Panc1 (cell line): ENCODE results near the gene CFAP43. TPM values are rescaled to one million over a fixed set of nuclear protein-coding genes. Genes with fewer than 3 reads are reported as not detected.

Experiments used
- ATAC-seq: fragments of 200-7000 bp; cut with Tn5 transposase; 2 replicates; pipeline ENCODE4 v1.9.1; 2020; ENCODE audit warnings: mild to moderate bottlenecking, moderate library complexity
- BruUV-seq: library from RNA; stranded (reverse); fragments of 400-500 nt; replicated peaks from 2 replicates; lab custom pipeline; 2021; lab: Mats Ljungman, UMichigan
- CTCF ChIA-PET: fragments of 300-600 bp; sonication (Branson Sonifier 250); formaldehyde crosslinking; loops from one replicate; lab custom pipeline; 2022; ENCODE audit warnings: antibody characterized with exemption; lab: Charles Lee
- POLR2A ChIA-PET: fragments of 300-600 bp; sonication (Branson Sonifier 250); formaldehyde crosslinking; loops from one replicate; lab custom pipeline; 2022; ENCODE audit warnings: antibody characterized with exemption; lab: Charles Lee
- DNase-seq: peaks from one replicate; pipeline ENCODE4 v3.0.0-alpha.2; 2010; ENCODE audit warnings: low read depth, low spot score
- H3K27ac ChIP-seq: 2 replicates; pipeline ENCODE4 v1.5.1; 2011; ENCODE audit warnings: mild to moderate bottlenecking, low read length, inconsistent platforms
- H3K27me3 ChIP-seq: fragments of 200-500 bp; sonication (Bioruptor generic); 2 replicates; pipeline ENCODE4 v1.6.0; 2014; ENCODE audit warnings: low read length, inconsistent platforms; ENCODE audit not compliant: control insufficient read depth, insufficient read depth
- H3K36me3 ChIP-seq: fragments of 200-500 bp; sonication (Bioruptor generic); 2 replicates; pipeline ENCODE4 v1.5.1; 2014; ENCODE audit warnings: inconsistent platforms, mild to moderate bottlenecking, low read length, moderate library complexity; ENCODE audit not compliant: control insufficient read depth, insufficient read depth
- H3K4me1 ChIP-seq: 2 replicates; pipeline ENCODE4 v1.5.1; 2011; ENCODE audit warnings: inconsistent platforms, mild to moderate bottlenecking, low read length, moderate library complexity; ENCODE audit not compliant: control insufficient read depth, insufficient read depth
- H3K4me3 ChIP-seq, 2 experiments: 2 replicates each; pipeline ENCODE4 v1.5.1; 2011 to 2012; ENCODE audit warnings: low read depth in 2 of 2, low read length in 2 of 2, mild to moderate bottlenecking in 2 of 2, inconsistent platforms in 1 of 2, moderate library complexity in 1 of 2
- H3K9me3 ChIP-seq: fragments of 200-500 bp; sonication (Bioruptor generic); 2 replicates; pipeline ENCODE4 v1.5.1; 2014; ENCODE audit warnings: low read depth, mild to moderate bottlenecking, inconsistent platforms, low read length, moderate library complexity; ENCODE audit not compliant: control insufficient read depth, insufficient read depth
- POLR2AphosphoS5 ChIP-seq: IDR thresholded peaks from 2 replicates; pipeline ENCODE4 v1.6.1; 2012; ENCODE audit warnings: mild to moderate bottlenecking, low read depth, low read length, moderate library complexity
- SIN3A ChIP-seq: IDR thresholded peaks from 2 replicates; pipeline ENCODE4 v1.6.1; 2012; ENCODE audit warnings: low read depth, mild to moderate bottlenecking, low read length, moderate library complexity, borderline replicate concordance; ENCODE audit not compliant: insufficient read depth
- TCF7L2 ChIP-seq: IDR thresholded peaks from 2 replicates; pipeline ENCODE4 v1.6.1; 2011; ENCODE audit warnings: mild to moderate bottlenecking, low read depth, low read length, inconsistent platforms
- in situ Hi-C: cut with HindIII; loops from 2 replicates; pipeline ENCODE4 v1.10.0; 2016; ENCODE audit warnings: low sequenced_read_pairs, low pct_unique_long_range_greater_than_20kb
- intact Hi-C: fragments of 100-400 bp; cut with micrococcal nuclease; formaldehyde crosslinking; loops from one replicate; pipeline ENCODE4 v1.10.0; 2022; ENCODE audit not compliant: unreplicated experiment
- total RNA-seq: library from RNA; stranded (reverse); gene quantifications from one replicate; pipeline ENCODE4 v1.2.1, GENCODE V29; 2021; ENCODE audit not compliant: unreplicated experiment
- TF ChIP-seq, protein P1 (sequence below), 2 experiments: IDR thresholded peaks; 2 replicates each; pipeline ENCODE4 v1.6.1; 2011 to 2012; ENCODE audit warnings: low read depth in 2 of 2, control low read depth in 1 of 2, low read length in 1 of 2, mild to moderate bottlenecking in 1 of 2, moderate library complexity in 1 of 2; ENCODE audit not compliant: insufficient read depth in 1 of 2
- TF ChIP-seq, protein P2 (sequence below): fragments of 450-650 bp; IDR thresholded peaks from 2 replicates; pipeline ENCODE4 v1.5.1; 2017; ENCODE audit warnings: mild to moderate bottlenecking

The CFAP43 gene
- total RNA-seq, 1 experiment from 2014 or later: 0.21 TPM

- TF ChIP-seq TCF7L2 (no peak), SIN3A (no peak), POLR2AphosphoS5 (no peak)
- TF ChIP-seq, protein P1, sequence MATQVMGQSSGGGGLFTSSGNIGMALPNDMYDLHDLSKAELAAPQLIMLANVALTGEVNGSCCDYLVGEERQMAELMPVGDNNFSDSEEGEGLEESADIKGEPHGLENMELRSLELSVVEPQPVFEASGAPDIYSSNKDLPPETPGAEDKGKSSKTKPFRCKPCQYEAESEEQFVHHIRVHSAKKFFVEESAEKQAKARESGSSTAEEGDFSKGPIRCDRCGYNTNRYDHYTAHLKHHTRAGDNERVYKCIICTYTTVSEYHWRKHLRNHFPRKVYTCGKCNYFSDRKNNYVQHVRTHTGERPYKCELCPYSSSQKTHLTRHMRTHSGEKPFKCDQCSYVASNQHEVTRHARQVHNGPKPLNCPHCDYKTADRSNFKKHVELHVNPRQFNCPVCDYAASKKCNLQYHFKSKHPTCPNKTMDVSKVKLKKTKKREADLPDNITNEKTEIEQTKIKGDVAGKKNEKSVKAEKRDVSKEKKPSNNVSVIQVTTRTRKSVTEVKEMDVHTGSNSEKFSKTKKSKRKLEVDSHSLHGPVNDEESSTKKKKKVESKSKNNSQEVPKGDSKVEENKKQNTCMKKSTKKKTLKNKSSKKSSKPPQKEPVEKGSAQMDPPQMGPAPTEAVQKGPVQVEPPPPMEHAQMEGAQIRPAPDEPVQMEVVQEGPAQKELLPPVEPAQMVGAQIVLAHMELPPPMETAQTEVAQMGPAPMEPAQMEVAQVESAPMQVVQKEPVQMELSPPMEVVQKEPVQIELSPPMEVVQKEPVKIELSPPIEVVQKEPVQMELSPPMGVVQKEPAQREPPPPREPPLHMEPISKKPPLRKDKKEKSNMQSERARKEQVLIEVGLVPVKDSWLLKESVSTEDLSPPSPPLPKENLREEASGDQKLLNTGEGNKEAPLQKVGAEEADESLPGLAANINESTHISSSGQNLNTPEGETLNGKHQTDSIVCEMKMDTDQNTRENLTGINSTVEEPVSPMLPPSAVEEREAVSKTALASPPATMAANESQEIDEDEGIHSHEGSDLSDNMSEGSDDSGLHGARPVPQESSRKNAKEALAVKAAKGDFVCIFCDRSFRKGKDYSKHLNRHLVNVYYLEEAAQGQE (IDR thresholded peaks at IDR 0.05; ENCODE audit: insufficient read depth in 1 of 2, low read depth in 2 of 2, low read length in 1 of 2): no peak
- TF ChIP-seq, protein P2, sequence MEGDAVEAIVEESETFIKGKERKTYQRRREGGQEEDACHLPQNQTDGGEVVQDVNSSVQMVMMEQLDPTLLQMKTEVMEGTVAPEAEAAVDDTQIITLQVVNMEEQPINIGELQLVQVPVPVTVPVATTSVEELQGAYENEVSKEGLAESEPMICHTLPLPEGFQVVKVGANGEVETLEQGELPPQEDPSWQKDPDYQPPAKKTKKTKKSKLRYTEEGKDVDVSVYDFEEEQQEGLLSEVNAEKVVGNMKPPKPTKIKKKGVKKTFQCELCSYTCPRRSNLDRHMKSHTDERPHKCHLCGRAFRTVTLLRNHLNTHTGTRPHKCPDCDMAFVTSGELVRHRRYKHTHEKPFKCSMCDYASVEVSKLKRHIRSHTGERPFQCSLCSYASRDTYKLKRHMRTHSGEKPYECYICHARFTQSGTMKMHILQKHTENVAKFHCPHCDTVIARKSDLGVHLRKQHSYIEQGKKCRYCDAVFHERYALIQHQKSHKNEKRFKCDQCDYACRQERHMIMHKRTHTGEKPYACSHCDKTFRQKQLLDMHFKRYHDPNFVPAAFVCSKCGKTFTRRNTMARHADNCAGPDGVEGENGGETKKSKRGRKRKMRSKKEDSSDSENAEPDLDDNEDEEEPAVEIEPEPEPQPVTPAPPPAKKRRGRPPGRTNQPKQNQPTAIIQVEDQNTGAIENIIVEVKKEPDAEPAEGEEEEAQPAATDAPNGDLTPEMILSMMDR: no peak
- H3K27ac ChIP-seq: no peak overlapping the region
- POLR2A ChIA-PET: no interaction called here
- no peak overlapping the region for H3K4me3 ChIP-seq
- CTCF ChIA-PET: interaction anchor here (0.6 kb wide), 1 partner anchor 185 kb away, joined by 3 read pairs; no protein-coding TSS in a partner anchor
- in situ Hi-C loops: no loop called here
- no TSS peak for BruUV-seq
- ATAC-seq (no peak), DNase-seq (no peak)
- peaks cover 9% of the 10 kb centered on the region for H3K4me1 ChIP-seq
- intact Hi-C loops: no loop called here
- no peaks in the 10 kb centered on the region for H3K27me3 ChIP-seq
- no peaks in the 10 kb centered on the region; the same call in 1 of the 2 replicates for H3K36me3 ChIP-seq
- H3K9me3 ChIP-seq: no peaks in the 10 kb centered on the region
These were observed 44.0 kb upstream of the CFAP43 start for GRCh38 chr10:104276192-104276591.

DNA sequence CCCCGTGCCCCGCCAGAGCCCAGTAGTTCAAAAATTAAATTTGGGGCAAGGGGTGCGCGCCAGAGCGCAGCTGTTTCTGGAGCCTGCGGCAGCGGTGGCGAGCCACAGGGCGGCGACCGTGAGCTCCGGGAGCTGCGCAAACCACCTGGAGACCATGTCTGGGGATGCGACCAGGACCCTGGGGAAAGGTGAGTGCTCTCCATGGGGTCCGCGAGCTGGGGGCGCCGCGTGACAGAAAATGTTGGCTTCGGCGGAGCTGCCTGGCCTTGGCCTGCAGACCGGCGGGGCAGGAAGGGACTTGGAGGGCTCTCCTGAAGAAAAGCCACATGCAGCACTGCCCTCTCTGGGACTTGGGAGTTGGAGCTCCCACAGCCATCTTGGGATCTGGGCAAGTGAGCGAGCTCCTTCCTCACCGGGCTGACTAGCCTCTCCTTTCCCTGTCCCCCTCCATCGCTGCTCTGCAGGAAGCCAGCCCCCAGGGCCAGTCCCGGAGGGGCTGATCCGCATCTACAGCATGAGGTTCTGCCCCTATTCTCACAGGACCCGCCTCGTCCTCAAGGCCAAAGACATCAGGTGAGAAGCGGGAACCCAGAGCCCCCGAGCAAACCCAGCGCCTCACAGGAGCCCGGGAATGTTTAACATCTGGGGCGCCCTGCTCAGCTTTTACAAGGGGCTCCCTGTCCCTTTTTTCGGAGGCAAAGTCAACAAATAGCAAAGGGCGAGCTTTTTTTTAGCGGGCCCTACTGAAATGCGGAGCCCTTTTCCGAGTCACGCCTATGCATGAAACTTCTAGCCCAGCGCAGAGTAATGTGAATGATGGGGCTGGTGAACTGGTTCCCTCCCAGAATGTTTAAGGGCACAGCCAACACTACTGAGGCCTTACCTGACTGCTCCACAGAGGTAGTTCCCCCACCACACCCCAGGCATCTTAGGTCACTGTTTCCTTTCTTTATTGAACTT, 42.9 kb upstream of the CFAP43 start:
- in situ Hi-C loops (no loop called here), intact Hi-C loops (loop anchor here (2.0 kb wide), 1 partner anchor 76 kb away; no protein-coding TSS in a partner anchor)
- Histone ChIP-seq H3K27me3 (no peaks in the 10 kb centered on the region), H3K36me3 (no peaks in the 10 kb centered on the region; the same call in 1 of the 2 replicates), H3K4me3 (peak overlapping the region; percentile 61 to 82), H3K9me3 (no peaks in the 10 kb centered on the region), H3K27ac (peak overlapping the region; percentile 87), H3K4me1 (peaks cover 9% of the 10 kb centered on the region)
- ChIA-PET POLR2A (interaction anchor here (0.6 to 1.3 kb wide), 4 partner anchors 66 to 565 kb away, joined by 3 to 6 read pairs (median 4); partner anchors contain the start of gene SFR1), CTCF (interaction anchor here (0.5 to 2.2 kb wide), 13 partner anchors 8 to 340 kb away, joined by 3 to 19 read pairs (median 4); partner anchors contain the start of gene CFAP58)
- BruUV-seq: no TSS peak
- ATAC-seq (peak; percentile 97), DNase-seq (no peak)
- TF ChIP-seq SIN3A: no peak
- TF ChIP-seq POLR2AphosphoS5: peak; percentile 64
- TF ChIP-seq, protein P2: peak; percentile 100
